Measurements from ENCODE around the gene PARD6G.
A peak's percentile ranks its signal among the peaks of the same experiment; 100 is the strongest.
"Not testable (repeated sequence)": the region's sequence is repeated elsewhere in the genome, so short reads cannot be mapped to it uniquely, and the experiment has no call there.

Gene PARD6G

GRCh38 chr18:80247393-80247841, at the start of gene PARD6G:
PARD6G (minus strand) TSS chr18:80247514; CDS start chr18:80247348, 166 bp downstream.
- Mint-ChIP-seq H3K36me3 (no peaks in the 10 kb centered on the region), H3K4me1 (peaks cover 8% of the 10 kb centered on the region), H3K27me3 (peaks cover 24% of the 10 kb centered on the region), H3K9me3 (no peaks in the 10 kb centered on the region), H3K27ac (no peak within 1 kb of the TSS), H3K4me3 (peak within 1 kb of the TSS; percentile 74)

GRCh38 chr18:80262241-80263033, 15.1 kb upstream of the PARD6G start:
- not testable (repeated sequence) for H3K36me3 Mint-ChIP-seq, H3K27me3 Mint-ChIP-seq, H3K9me3 Mint-ChIP-seq, H3K27ac Mint-ChIP-seq, H3K4me3 Mint-ChIP-seq, H3K4me1 Mint-ChIP-seq

- Mint-ChIP-seq H3K4me3 (no peak overlapping the region), H3K27ac (no peak overlapping the region), H3K4me1 (no peaks in the 10 kb centered on the region), H3K9me3 (no peaks in the 10 kb centered on the region), H3K36me3 (no peaks in the 10 kb centered on the region), H3K27me3 (peaks cover 3% of the 10 kb centered on the region)
These were observed 12.3 kb upstream of the PARD6G start for GRCh38 chr18:80259610-80260009.

- Mint-ChIP-seq H3K4me3 (no peak overlapping the region), H3K27me3 (peaks cover 3% of the 10 kb centered on the region), H3K4me1 (no peaks in the 10 kb centered on the region), H3K36me3 (no peaks in the 10 kb centered on the region), H3K9me3 (no peaks in the 10 kb centered on the region), H3K27ac (no peak overlapping the region)
These were observed 11.3 kb upstream of the PARD6G start for GRCh38 chr18:80258640-80259039.

- H3K9me3 Mint-ChIP-seq, H3K4me1 Mint-ChIP-seq, H3K36me3 Mint-ChIP-seq, H3K27ac Mint-ChIP-seq, H3K27me3 Mint-ChIP-seq, H3K4me3 Mint-ChIP-seq: not testable (repeated sequence)
These were observed 10.5 kb upstream of the PARD6G start for GRCh38 chr18:80257579-80258543.

GRCh38 chr18:80254971-80255500, 7.7 kb upstream of the PARD6G start:
- Mint-ChIP-seq H3K36me3 (no peaks in the 10 kb centered on the region), H3K4me1 (no peaks in the 10 kb centered on the region)

GRCh38 chr18:80253871-80254492, 6.7 kb upstream of the PARD6G start:
- H3K27me3 Mint-ChIP-seq = peaks cover 5% of the 10 kb centered on the region
- H3K9me3 Mint-ChIP-seq = no peaks in the 10 kb centered on the region
- no peaks in the 10 kb centered on the region for H3K4me1 Mint-ChIP-seq
- no peak overlapping the region for H3K4me3 Mint-ChIP-seq
- peak overlapping the region; percentile 25 for H3K27ac Mint-ChIP-seq
- H3K36me3 Mint-ChIP-seq = no peaks in the 10 kb centered on the region

More at GRCh38 chr18:80254971-80255500, 7.7 kb upstream of the PARD6G start:
- Mint-ChIP-seq H3K27ac (no peak overlapping the region), H3K27me3 (peaks cover 3% of the 10 kb centered on the region), H3K9me3 (no peaks in the 10 kb centered on the region), H3K4me3 (no peak overlapping the region)

- Mint-ChIP-seq H3K27ac (no peak overlapping the region), H3K36me3 (no peaks in the 10 kb centered on the region), H3K9me3 (no peaks in the 10 kb centered on the region), H3K4me3 (no peak overlapping the region), H3K27me3 (peaks cover 7% of the 10 kb centered on the region), H3K4me1 (no peaks in the 10 kb centered on the region)
These were observed 5.9 kb upstream of the PARD6G start for GRCh38 chr18:80253236-80253635.

GRCh38 chr18:80252136-80252535, 4.8 kb upstream of the PARD6G start:
- H3K9me3 Mint-ChIP-seq = no peaks in the 10 kb centered on the region
- H3K27ac Mint-ChIP-seq = no peak overlapping the region
- no peak overlapping the region for H3K4me3 Mint-ChIP-seq
- no peaks in the 10 kb centered on the region for H3K36me3 Mint-ChIP-seq
- H3K4me1 Mint-ChIP-seq = no peaks in the 10 kb centered on the region
- peaks cover 8% of the 10 kb centered on the region for H3K27me3 Mint-ChIP-seq

GRCh38 chr18:80251700-80252099, 4.4 kb upstream of the PARD6G start:
- peaks cover 8% of the 10 kb centered on the region for H3K27me3 Mint-ChIP-seq
- H3K4me3 Mint-ChIP-seq = no peak overlapping the region
- H3K9me3 Mint-ChIP-seq = no peaks in the 10 kb centered on the region
- H3K4me1 Mint-ChIP-seq = no peaks in the 10 kb centered on the region
- no peaks in the 10 kb centered on the region for H3K36me3 Mint-ChIP-seq
- no peak overlapping the region for H3K27ac Mint-ChIP-seq

GRCh38 chr18:80250740-80251364, 3.5 kb upstream of the PARD6G start:
- Mint-ChIP-seq H3K27me3 (peaks cover 10% of the 10 kb centered on the region), H3K4me1 (peaks cover 4% of the 10 kb centered on the region), H3K4me3 (no peak overlapping the region), H3K9me3 (no peaks in the 10 kb centered on the region), H3K27ac (no peak overlapping the region), H3K36me3 (no peaks in the 10 kb centered on the region)

- peaks cover 13% of the 10 kb centered on the region for H3K27me3 Mint-ChIP-seq
- H3K4me3 Mint-ChIP-seq = no peak overlapping the region
- no peaks in the 10 kb centered on the region for H3K36me3 Mint-ChIP-seq
- no peaks in the 10 kb centered on the region for H3K9me3 Mint-ChIP-seq
- H3K27ac Mint-ChIP-seq = no peak overlapping the region
- H3K4me1 Mint-ChIP-seq = peaks cover 8% of the 10 kb centered on the region
These were observed 2.1 kb upstream of the PARD6G start for GRCh38 chr18:80249217-80250093.

- no peak overlapping the region for H3K4me3 Mint-ChIP-seq
- H3K27ac Mint-ChIP-seq = no peak overlapping the region
- peaks cover 8% of the 10 kb centered on the region for H3K4me1 Mint-ChIP-seq
- H3K9me3 Mint-ChIP-seq = no peaks in the 10 kb centered on the region
- no peaks in the 10 kb centered on the region for H3K36me3 Mint-ChIP-seq
- H3K27me3 Mint-ChIP-seq = peaks cover 24% of the 10 kb centered on the region
These were observed 595 bp downstream of the PARD6G start for GRCh38 chr18:80246445-80247392.

Data from activated naive CD4-positive, alpha-beta T cell treated with anti-CD3 and anti-CD28 coated beads, Interleukin-2, amount 50 U/mL, for 24 hours (primary cell).